GM18909 (cell line): ENCODE results near the gene PCSK7.

Source experiments
- ATAC-seq: cut with Tn5 transposase; IDR thresholded peaks from one replicate; pipeline ENCODE4 v1.9.1; 2021; ENCODE audit warnings: mild to moderate bottlenecking; ENCODE audit not compliant: unreplicated experiment, poor library complexity

Gene PCSK7

DNA sequence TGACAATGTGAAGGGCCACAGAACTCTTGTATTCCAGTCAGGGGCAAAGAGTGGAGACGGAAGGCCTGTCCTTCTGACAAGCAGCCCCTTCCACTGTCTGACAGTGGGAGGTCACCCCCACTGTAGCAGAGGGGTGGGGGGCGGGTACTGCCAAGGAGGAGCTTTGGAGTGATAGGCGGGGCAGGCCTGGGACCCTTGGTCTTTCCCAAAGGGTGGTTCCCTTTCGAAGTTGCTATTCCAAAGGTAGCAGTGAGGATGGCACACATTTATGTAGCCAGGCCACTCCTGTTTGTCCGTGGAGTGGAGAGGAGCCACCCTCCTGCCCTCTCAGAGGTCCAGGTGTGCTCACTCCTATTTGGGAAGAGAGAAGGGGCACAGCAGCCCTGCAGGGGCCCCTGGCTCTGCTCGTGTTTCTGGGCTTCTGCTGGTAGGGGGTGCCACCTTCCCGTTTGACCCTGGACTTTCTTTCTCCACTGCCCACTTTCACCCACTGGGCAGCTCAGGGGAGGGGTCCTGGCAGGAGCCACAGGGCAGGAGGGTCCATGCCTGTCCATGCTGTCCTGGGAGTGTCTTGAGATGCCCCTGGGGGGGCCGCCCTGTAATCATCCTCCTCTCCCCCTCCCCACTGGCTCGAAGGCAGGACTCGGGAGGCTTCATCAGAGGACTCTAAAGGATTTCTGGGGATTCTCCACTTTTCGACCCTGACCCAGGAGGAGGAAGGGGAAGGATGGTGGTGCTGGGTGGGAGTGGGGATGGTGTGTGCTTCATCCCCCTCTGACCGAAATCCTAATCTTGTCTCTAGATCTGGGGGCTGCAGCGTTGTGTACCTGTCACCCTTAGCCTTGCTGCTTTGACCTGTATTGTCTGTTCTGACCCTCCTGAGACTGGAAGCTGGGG, 31.7 kb downstream of the PCSK7 start:
- ATAC-seq: no peak

GRCh38 chr11:117199053-117199915, 32.6 kb downstream of the PCSK7 start, which contains the start of gene TAGLN:
TAGLN (plus strand) TSS chr11:117199370; CDS start chr11:117203014, 3,644 bp downstream.
- ATAC-seq: no peak

- ATAC-seq: no peak
Measured at GRCh38 chr11:117198613-117199012, 33.3 kb downstream of the PCSK7 start.

DNA sequence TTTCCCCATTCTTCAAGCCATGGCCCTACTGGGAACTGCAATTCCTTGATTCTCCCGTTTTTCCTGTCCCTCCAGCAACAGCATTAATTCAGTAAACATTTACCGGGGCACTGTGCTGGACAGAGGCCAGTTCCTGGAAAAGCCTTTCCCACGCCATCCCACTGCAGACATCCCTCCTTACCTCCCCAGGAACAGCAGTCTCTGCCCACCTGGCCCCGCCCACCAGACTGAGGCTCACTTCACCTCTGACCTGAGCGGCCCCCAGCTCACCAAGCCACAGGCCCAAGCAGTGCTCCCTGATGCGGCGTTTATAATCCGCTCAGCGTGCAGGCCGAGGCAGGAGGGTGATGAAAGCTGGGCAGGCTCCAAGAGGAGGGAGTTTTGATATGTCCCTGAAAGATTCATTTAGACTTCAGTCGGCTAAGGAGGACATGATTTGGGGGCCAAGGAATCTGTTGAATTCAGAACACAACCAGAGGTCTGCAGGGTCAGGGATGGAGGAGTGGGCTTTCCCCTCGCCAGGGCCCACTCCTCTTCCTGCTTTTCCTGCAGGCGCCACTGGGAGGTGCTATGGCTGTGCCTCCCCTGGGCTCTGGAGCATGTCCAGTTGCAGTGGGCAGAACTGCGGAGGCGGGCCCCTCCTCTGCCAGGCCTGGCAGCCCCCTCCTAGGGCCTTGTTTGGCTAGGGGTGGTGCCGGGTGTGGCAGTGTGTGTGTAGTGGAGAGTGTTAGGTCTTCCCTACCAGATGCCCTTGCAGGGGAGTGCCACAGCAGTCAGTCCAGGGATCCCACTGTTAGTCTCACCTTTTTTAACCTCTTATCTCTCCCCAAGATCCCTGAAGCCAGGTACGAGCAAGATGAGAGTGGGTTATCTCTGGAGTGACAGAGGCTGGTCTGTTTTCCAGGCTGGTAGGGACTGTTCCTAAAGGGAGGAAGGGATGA, 34.1 kb downstream of the PCSK7 start:
- no peak for ATAC-seq

DNA sequence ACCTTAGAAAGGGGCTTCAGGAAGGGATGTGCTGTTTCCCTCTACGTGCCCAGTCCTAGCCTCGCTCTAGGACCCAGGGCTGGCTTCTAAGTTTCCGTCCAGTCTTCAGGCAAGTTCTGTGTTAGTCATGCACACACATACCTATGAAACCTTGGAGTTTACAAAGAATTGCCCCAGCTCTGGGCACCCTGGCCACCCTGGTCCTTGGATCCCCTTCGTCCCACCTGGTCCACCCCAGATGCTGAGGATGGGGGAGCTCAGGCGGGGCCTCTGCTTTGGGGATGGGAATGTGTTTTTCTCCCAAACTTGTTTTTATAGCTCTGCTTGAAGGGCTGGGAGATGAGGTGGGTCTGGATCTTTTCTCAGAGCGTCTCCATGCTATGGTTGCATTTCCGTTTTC, 34.9 kb downstream of the PCSK7 start:
- ATAC-seq: no peak

DNA sequence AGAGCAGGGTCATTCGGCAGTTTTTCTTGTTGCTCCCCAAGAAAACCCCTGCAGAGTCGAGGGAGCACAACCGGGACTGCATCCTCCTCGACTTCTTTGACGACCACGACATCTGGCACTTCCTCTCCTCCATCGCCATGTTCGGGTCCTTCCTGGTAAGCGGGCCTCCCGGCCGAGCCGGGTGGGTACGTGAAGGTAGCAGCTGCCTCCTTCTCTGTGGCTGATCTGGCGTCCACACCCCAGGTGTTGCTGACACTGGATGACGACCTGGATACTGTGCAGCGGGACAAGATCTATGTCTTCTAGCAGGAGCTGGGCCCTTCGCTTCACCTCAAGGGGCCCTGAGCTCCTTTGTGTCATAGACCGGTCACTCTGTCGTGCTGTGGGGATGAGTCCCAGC, 36.1 kb downstream of the PCSK7 start:
- ATAC-seq: no peak

DNA sequence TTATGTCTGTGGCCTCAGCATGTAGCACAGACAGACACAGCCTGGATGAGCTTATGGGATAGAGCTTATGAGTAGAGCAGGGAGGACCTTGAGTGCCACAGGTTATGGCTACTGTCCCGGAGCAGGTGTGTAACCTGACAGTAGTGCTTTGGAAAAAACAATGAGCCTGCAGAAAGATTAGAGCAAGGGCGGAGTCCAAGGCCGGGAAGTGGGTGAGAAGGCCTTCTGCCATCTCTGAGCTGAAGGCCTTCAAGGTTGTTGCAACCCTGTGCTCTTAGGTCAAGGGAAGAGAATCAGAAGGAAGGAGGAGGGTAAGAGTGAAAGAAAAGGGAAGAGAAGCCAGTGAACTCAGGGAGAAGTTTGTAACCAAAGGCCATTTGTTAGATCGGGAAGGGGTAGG, 36.6 kb downstream of the PCSK7 start:
- ATAC-seq: no peak

- ATAC-seq: no peak
Measured at GRCh38 chr11:117194267-117194666, 37.6 kb downstream of the PCSK7 start.

DNA sequence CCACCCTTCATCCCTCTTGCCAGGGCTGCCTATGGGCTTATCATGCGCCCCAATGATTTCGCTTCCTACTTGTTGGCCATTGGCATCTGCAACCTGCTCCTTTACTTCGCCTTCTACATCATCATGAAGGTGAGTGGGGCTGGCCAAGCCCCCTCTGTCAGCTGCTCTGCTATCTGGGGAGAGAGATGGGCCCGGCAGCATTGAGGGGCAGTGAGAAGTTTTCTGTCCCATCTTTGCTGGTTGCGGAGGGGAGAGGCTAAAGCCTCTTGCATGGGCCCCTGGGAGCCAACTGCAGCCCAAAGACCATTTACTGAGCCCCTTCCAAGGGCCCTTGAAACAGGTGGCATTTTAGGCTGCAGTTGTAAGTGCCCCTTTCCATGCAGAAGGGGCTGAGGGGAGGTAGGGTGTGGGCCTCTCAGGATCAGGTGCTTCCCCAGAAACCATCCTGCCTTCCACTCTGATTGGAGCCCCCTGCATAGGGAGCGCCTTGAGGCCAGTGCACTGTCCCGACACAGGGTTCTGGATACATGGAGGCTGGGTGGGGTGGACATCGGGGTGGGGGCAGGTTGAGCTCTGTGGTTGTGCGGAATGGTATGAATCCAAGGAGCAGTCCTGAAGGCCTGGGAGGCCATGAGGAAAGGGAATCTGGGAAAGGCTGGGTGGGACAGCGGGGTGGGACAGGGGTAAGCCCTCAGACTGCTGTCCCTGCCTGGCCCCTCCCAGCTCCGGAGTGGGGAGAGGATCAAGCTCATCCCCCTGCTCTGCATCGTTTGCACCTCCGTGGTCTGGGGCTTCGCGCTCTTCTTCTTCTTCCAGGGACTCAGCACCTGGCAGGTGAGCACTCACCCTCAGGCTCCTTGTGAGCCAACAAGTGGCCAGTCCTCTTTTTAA, 38.5 kb downstream of the PCSK7 start:
- no peak for ATAC-seq

DNA sequence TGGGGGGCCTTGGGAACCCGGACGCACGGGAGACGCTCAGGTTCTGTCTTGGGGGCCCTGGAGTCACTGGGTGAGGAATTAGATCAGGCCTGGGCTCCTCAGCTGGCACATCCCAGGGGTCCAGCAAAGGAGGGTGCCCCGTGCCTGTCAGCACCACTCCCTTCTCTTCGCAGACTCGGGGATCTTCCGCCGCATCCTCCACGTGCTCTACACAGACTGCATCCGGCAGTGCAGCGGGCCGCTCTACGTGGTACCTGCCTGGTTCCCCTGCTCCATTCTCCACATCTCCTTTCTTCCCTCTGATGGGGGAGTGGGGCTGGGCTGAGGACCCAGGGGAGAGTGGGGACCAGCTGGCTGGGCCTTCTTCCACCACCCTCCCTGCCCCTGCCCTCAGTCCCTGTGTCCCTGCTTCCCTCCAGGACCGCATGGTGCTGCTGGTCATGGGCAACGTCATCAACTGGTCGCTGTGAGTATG, 39.4 kb downstream of the PCSK7 start:
- no peak for ATAC-seq

DNA sequence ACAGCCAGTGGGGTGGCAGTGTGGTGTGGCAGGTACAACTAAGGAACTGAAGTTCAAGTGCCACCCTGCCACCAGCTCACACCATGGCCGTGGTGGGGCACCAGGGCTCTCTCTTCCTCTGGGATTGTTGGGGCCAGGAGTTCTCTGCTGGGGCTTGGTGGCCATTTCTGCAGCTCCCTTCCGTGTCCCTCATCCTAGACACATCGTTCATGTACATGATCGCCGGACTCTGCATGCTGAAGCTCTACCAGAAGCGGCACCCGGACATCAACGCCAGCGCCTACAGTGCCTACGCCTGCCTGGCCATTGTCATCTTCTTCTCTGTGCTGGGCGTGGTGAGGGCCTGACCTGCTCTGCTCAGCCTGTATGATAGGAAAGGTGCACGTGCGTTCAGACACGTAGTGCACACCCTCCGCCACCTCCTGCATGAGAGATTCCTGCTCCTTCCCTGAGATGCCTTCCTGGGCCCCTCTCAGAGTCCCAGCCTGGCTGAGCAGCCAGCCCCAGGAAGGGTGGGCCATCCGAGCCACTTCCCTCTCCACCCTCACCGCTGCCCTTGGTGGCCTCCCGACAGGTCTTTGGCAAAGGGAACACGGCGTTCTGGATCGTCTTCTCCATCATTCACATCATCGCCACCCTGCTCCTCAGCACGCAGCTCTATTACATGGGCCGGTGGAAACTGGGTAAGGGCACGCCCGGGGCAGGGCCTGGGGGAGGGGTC, 40.0 kb downstream of the PCSK7 start:
- no peak for ATAC-seq

GRCh38 chr11:117189941-117190544, 41.8 kb downstream of the PCSK7 start:
- ATAC-seq: no peak

- no peak for ATAC-seq
Measured at GRCh38 chr11:117189191-117189940, 42.5 kb downstream of the PCSK7 start.

- no peak for ATAC-seq
Measured at GRCh38 chr11:117188620-117189081, 43.2 kb downstream of the PCSK7 start.

- ATAC-seq: no peak
Measured at GRCh38 chr11:117187799-117188481, 43.9 kb downstream of the PCSK7 start.

DNA sequence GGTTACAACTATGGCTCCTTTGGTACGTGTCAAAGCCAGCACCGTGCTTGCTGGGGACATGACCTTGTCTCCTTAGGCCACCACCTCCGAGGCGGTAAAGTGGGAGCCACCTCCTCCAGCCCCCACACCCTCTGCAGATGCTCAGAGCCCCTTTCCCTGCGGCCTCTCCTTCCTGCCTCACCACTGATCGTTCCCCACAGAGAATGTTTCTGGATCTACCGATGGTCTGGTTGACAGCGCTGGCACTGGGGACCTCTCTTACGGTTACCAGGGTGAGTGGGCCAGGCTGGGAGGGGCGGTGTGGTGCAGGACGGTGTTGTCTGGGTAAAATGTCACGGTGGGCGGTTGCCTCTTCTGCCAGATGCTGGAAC, 44.5 kb downstream of the PCSK7 start:
- no peak for ATAC-seq

GRCh38 chr11:117187007-117187406, 44.9 kb downstream of the PCSK7 start:
- ATAC-seq: no peak
